CD8-positive, alpha-beta memory T cell (primary cell): ENCODE measurements around the gene ANOS1. TPM values are rescaled to one million over a fixed set of nuclear protein-coding genes. Genes with fewer than 3 reads are reported as not detected.

Source experiments
- CTCF ChIA-PET: fragments of 350-600 bp; sonication (Branson Sonifier 250); formaldehyde crosslinking; loops from one replicate; lab custom pipeline; 2021; ENCODE audit warnings: antibody characterized with exemption; lab: Charles Lee
- POLR2A ChIA-PET: fragments of 350-600 bp; sonication (Branson Sonifier 250); formaldehyde crosslinking; loops from one replicate; lab custom pipeline; 2021; ENCODE audit warnings: antibody characterized with exemption; lab: Charles Lee
- DNase-seq, 5 donors: peaks; one replicate each; pipeline versions ENCODE4 v3.0.0 to v3.0.0-alpha.2; 2020 to 2022; ENCODE audit warnings: mixed read lengths in 1 of 5
- H3K27ac ChIP-seq: one replicate; pipeline ENCODE4 v1.7.0; 2013; ENCODE audit warnings: low read depth, mild to moderate bottlenecking, low read length, moderate library complexity
- H3K27me3 ChIP-seq: 2 replicates; pipeline ENCODE4 v1.7.0; 2013; ENCODE audit warnings: low read length, mild to moderate bottlenecking; ENCODE audit not compliant: insufficient read depth, poor library complexity, severe bottlenecking
- H3K36me3 ChIP-seq: 2 replicates; pipeline ENCODE4 v1.7.0; 2013; ENCODE audit warnings: mild to moderate bottlenecking, low read length, moderate library complexity; ENCODE audit not compliant: insufficient read depth
- H3K4me1 ChIP-seq: 2 replicates; pipeline ENCODE4 v1.7.0; 2013; ENCODE audit warnings: mild to moderate bottlenecking, low read length, moderate library complexity; ENCODE audit not compliant: insufficient read depth
- H3K4me3 ChIP-seq: 2 replicates; pipeline ENCODE4 v1.7.0; 2013; ENCODE audit warnings: mild to moderate bottlenecking, low read length
- H3K9me3 ChIP-seq: 2 replicates; pipeline ENCODE4 v1.7.0; 2013; ENCODE audit warnings: mild to moderate bottlenecking, low read length
- H3K27ac Mint-ChIP-seq, 8 donors: one replicate each; pipeline ENCODE4 v1.8.0; 2020 to 2021; ENCODE audit warnings: mixed read lengths in 8 of 8, mild to moderate bottlenecking in 6 of 8, inconsistent platforms in 3 of 8, moderate library complexity in 3 of 8
- H3K27me3 Mint-ChIP-seq, 2 donors: one replicate each; pipeline ENCODE4 v1.8.0; 2020 to 2021; ENCODE audit warnings: mixed read lengths in 2 of 2, mild to moderate bottlenecking in 1 of 2, moderate library complexity in 1 of 2
- H3K36me3 Mint-ChIP-seq, 3 donors: one replicate each; pipeline ENCODE4 v1.8.0; 2020 to 2021; ENCODE audit warnings: mixed read lengths in 3 of 3, inconsistent platforms in 1 of 3, mild to moderate bottlenecking in 1 of 3
- H3K4me1 Mint-ChIP-seq, 3 donors: one replicate each; pipeline ENCODE4 v1.8.0; 2020 to 2021; ENCODE audit warnings: mixed read lengths in 3 of 3, inconsistent platforms in 1 of 3, mild to moderate bottlenecking in 1 of 3
- H3K4me3 Mint-ChIP-seq, 7 donors: one replicate each; pipeline ENCODE4 v1.8.0; 2020 to 2021; ENCODE audit warnings: mixed read lengths in 7 of 7, mild to moderate bottlenecking in 6 of 7, moderate library complexity in 4 of 7, inconsistent platforms in 2 of 7
- H3K9me3 Mint-ChIP-seq, 5 donors: one replicate each; pipeline ENCODE4 v1.8.0; 2020 to 2022; ENCODE audit warnings: mixed read lengths in 5 of 5, mild to moderate bottlenecking in 3 of 5, moderate library complexity in 2 of 5, inconsistent platforms in 1 of 5
- polyA plus RNA-seq: library from polyadenylated mRNA; unstranded; fragments of 300-500 nt; fragmentation: Illumina TruSeq; gene quantifications from one replicate; pipeline ENCODE4 v1.2.3, GENCODE V29; 2021
- total RNA-seq, 2 experiments: library from RNA; stranded (reverse); gene quantifications; one replicate each; pipeline ENCODE4 v1.2.3, GENCODE V29; 2021

The ANOS1 gene
- total and polyA plus RNA-seq, 3 experiments from 2014 or later = not detected

- H3K36me3 Mint-ChIP-seq = no peaks in the 10 kb centered on the region
- H3K4me1 ChIP-seq = no peaks in the 10 kb centered on the region
- CTCF ChIA-PET = no interaction called here
- peaks cover 4 to 16% of the 10 kb centered on the region in 2 donors for H3K27me3 Mint-ChIP-seq
- peaks cover 0 to 10% (median 0%) of the 10 kb centered on the region in 5 donors for H3K9me3 Mint-ChIP-seq
- H3K4me3 ChIP-seq = no peak overlapping the region
- DNase-seq = no peak
- no peaks in the 10 kb centered on the region for H3K36me3 ChIP-seq
- H3K27ac ChIP-seq = no peak overlapping the region
- no peaks in the 10 kb centered on the region for H3K27me3 ChIP-seq
- H3K27ac Mint-ChIP-seq = no peak overlapping the region
- no peak overlapping the region for H3K4me3 Mint-ChIP-seq
- no peaks in the 10 kb centered on the region for H3K4me1 Mint-ChIP-seq
- POLR2A ChIA-PET = no interaction called here
- H3K9me3 ChIP-seq = no peaks in the 10 kb centered on the region
Observed at GRCh38 chrX:8704184-8704583, 27.8 kb downstream of the ANOS1 start.

GRCh38 chrX:8692871-8693270 lies 39.1 kb downstream of the ANOS1 start:
- CTCF ChIA-PET = no interaction called here
- H3K27me3 Mint-ChIP-seq = peaks cover 0 to 4% of the 10 kb centered on the region in 2 donors
- H3K9me3 ChIP-seq = no peaks in the 10 kb centered on the region

GRCh38 chrX:8689473-8689872 lies 42.5 kb downstream of the ANOS1 start:
- H3K36me3 ChIP-seq = no peaks in the 10 kb centered on the region
- Mint-ChIP-seq H3K4me3 (no peak overlapping the region), H3K4me1 (no peaks in the 10 kb centered on the region), H3K9me3 (peaks cover 0 to 5% (median 0%) of the 10 kb centered on the region in 5 donors), H3K27me3 (peaks cover 0 to 8% of the 10 kb centered on the region in 2 donors), H3K27ac (no peak overlapping the region), H3K36me3 (no peaks in the 10 kb centered on the region)
- ChIA-PET CTCF (no interaction called here), POLR2A (no interaction called here)
- H3K27me3 ChIP-seq = no peaks in the 10 kb centered on the region
- no peak overlapping the region for H3K27ac ChIP-seq
- no peak for DNase-seq
- H3K4me1 ChIP-seq = no peaks in the 10 kb centered on the region
- H3K9me3 ChIP-seq = no peaks in the 10 kb centered on the region
- no peak overlapping the region for H3K4me3 ChIP-seq

More at GRCh38 chrX:8692871-8693270, 39.1 kb downstream of the ANOS1 start:
- Histone ChIP-seq H3K4me3 (no peak overlapping the region), H3K4me1 (no peaks in the 10 kb centered on the region), H3K27ac (no peak overlapping the region), H3K27me3 (no peaks in the 10 kb centered on the region), H3K36me3 (no peaks in the 10 kb centered on the region)
- POLR2A ChIA-PET = no interaction called here
- Mint-ChIP-seq H3K9me3 (peaks cover 0 to 5% (median 0%) of the 10 kb centered on the region in 5 donors), H3K4me1 (no peaks in the 10 kb centered on the region), H3K27ac (no peak overlapping the region), H3K36me3 (no peaks in the 10 kb centered on the region), H3K4me3 (no peak overlapping the region)
- DNase-seq = no peak

GRCh38 chrX:8688776-8689175 lies 43.2 kb downstream of the ANOS1 start:
- Mint-ChIP-seq H3K4me1 (no peaks in the 10 kb centered on the region), H3K36me3 (no peaks in the 10 kb centered on the region), H3K27ac (no peak overlapping the region), H3K4me3 (no peak overlapping the region), H3K9me3 (peaks cover 0 to 5% (median 0%) of the 10 kb centered on the region in 5 donors), H3K27me3 (peaks cover under 1 to 8% of the 10 kb centered on the region in 2 donors)
- Histone ChIP-seq H3K9me3 (no peaks in the 10 kb centered on the region), H3K4me1 (no peaks in the 10 kb centered on the region), H3K36me3 (no peaks in the 10 kb centered on the region), H3K4me3 (no peak overlapping the region), H3K27ac (no peak overlapping the region), H3K27me3 (no peaks in the 10 kb centered on the region)
- DNase-seq = no peak
- POLR2A ChIA-PET = no interaction called here
- CTCF ChIA-PET = no interaction called here

GRCh38 chrX:8684201-8684965 lies 47.6 kb downstream of the ANOS1 start:
- no peak for DNase-seq
- ChIA-PET CTCF (no interaction called here), POLR2A (no interaction called here)
- no peak overlapping the region for H3K4me3 Mint-ChIP-seq
- Histone ChIP-seq H3K36me3 (no peaks in the 10 kb centered on the region), H3K27me3 (no peaks in the 10 kb centered on the region), H3K9me3 (no peaks in the 10 kb centered on the region), H3K27ac (no peak overlapping the region), H3K4me3 (no peak overlapping the region), H3K4me1 (no peaks in the 10 kb centered on the region)
- peaks cover 0 to 2% (median 0%) of the 10 kb centered on the region in 5 donors for H3K9me3 Mint-ChIP-seq
- no peaks in the 10 kb centered on the region for H3K36me3 Mint-ChIP-seq
- no peaks in the 10 kb centered on the region for H3K4me1 Mint-ChIP-seq
- H3K27ac Mint-ChIP-seq = no peak overlapping the region
- H3K27me3 Mint-ChIP-seq = peaks cover 3 to 10% of the 10 kb centered on the region in 2 donors

GRCh38 chrX:8683687-8684086 lies 48.2 kb downstream of the ANOS1 start:
- no peaks in the 10 kb centered on the region for H3K27me3 ChIP-seq
- no peaks in the 10 kb centered on the region for H3K36me3 ChIP-seq
- no peaks in the 10 kb centered on the region for H3K4me1 Mint-ChIP-seq
- ChIA-PET POLR2A (no interaction called here), CTCF (no interaction called here)
- no peak overlapping the region for H3K27ac ChIP-seq
- H3K36me3 Mint-ChIP-seq = no peaks in the 10 kb centered on the region
- H3K27ac Mint-ChIP-seq = no peak overlapping the region
- no peak overlapping the region for H3K4me3 Mint-ChIP-seq
- peaks cover 0 to 2% (median 0%) of the 10 kb centered on the region in 5 donors for H3K9me3 Mint-ChIP-seq
- peaks cover 3 to 10% of the 10 kb centered on the region in 2 donors for H3K27me3 Mint-ChIP-seq
- no peaks in the 10 kb centered on the region for H3K9me3 ChIP-seq
- H3K4me3 ChIP-seq = no peak overlapping the region
- no peaks in the 10 kb centered on the region for H3K4me1 ChIP-seq
- DNase-seq = no peak

GRCh38 chrX:8679550-8679949 lies 52.4 kb downstream of the ANOS1 start:
- no peaks in the 10 kb centered on the region for H3K36me3 Mint-ChIP-seq
- H3K36me3 ChIP-seq = no peaks in the 10 kb centered on the region
- H3K9me3 Mint-ChIP-seq = peaks cover 0 to 4% (median 0%) of the 10 kb centered on the region in 5 donors
- no peaks in the 10 kb centered on the region for H3K27me3 ChIP-seq
- CTCF ChIA-PET = no interaction called here
- no peak overlapping the region for H3K27ac Mint-ChIP-seq
- no peaks in the 10 kb centered on the region for H3K9me3 ChIP-seq
- peaks cover 7% of the 10 kb centered on the region in 2 donors for H3K27me3 Mint-ChIP-seq
- H3K4me3 Mint-ChIP-seq = no peak overlapping the region
- H3K4me1 ChIP-seq = no peaks in the 10 kb centered on the region
- no peak overlapping the region for H3K4me3 ChIP-seq
- POLR2A ChIA-PET = no interaction called here
- H3K4me1 Mint-ChIP-seq = no peaks in the 10 kb centered on the region
- no peak for DNase-seq
- no peak overlapping the region for H3K27ac ChIP-seq

- H3K4me3 ChIP-seq = no peak overlapping the region
- H3K27ac ChIP-seq = no peak overlapping the region
- no peaks in the 10 kb centered on the region for H3K36me3 ChIP-seq
- DNase-seq = no peak
- no peak overlapping the region for H3K4me3 Mint-ChIP-seq
- H3K4me1 Mint-ChIP-seq = no peaks in the 10 kb centered on the region
- POLR2A ChIA-PET = no interaction called here
- no peaks in the 10 kb centered on the region for H3K9me3 ChIP-seq
- CTCF ChIA-PET = no interaction called here
- no peaks in the 10 kb centered on the region for H3K36me3 Mint-ChIP-seq
- peaks cover 2 to 8% of the 10 kb centered on the region in 2 donors for H3K27me3 Mint-ChIP-seq
- H3K27me3 ChIP-seq = no peaks in the 10 kb centered on the region
- H3K27ac Mint-ChIP-seq = no peak overlapping the region
- no peaks in the 10 kb centered on the region for H3K4me1 ChIP-seq
- H3K9me3 Mint-ChIP-seq = peaks cover 0 to 3% (median 0%) of the 10 kb centered on the region in 5 donors
Observed at GRCh38 chrX:8675006-8675630, 56.8 kb downstream of the ANOS1 start.
